GM23338 (cell line): Measurements from ENCODE around the gene SLC4A8.

Source experiments
- CREB1 ChIP-seq: fragments of 250-450 bp; sonication (Bioruptor Pico); IDR thresholded peaks from 2 replicates; pipeline ENCODE4 v1.5.0; 2020; ENCODE audit warnings: low read depth, mild to moderate bottlenecking, moderate library complexity
- POLR2AphosphoS5 ChIP-seq: IDR thresholded peaks from 2 replicates; pipeline ENCODE4 v1.6.1; 2016; ENCODE audit warnings: antibody characterized with exemption, low read depth
- ZNF114 ChIP-seq: fragments of 250-450 bp; sonication (Bioruptor Pico); IDR thresholded peaks from 2 replicates; pipeline ENCODE4 v1.5.0; 2020; ENCODE audit warnings: mild to moderate bottlenecking, moderate library complexity
- TF ChIP-seq, protein P1 (sequence below), 2 experiments: fragments of 200-600 bp in 1 of 2; sonication (generic) in 1 of 2; conservative IDR thresholded peaks; 2 replicates each; pipeline versions ENCODE4 v1.5.1 to v1.6.1; 2016 to 2017; ENCODE audit warnings: antibody characterized with exemption in 2 of 2, low read depth in 2 of 2, mild to moderate bottlenecking in 2 of 2, moderate library complexity in 1 of 2
- TF ChIP-seq, protein P2 (sequence below): IDR thresholded peaks from one replicate; pipeline ENCODE4 v1.6.1; 2018; ENCODE audit warnings: antibody characterized with exemption; ENCODE audit not compliant: unreplicated experiment

DNA sequence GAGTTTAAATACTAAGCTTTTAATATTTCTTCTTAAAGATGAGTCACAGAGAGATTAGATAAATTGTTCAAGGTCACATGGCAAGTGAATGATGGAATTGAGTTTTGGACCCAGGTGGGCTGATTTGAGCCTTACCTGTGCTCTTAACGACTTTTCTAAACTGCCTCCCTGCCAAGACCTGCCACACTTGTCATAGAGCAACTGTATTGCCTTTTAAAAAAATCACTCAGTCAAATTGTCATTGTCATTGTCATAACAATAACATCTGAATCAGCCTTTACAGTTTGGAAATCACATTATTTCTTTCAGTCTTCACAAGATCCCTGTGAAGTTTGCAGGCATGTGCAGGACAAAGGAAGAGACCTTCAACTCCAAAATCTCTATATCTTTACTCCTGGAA is 25.7 kb downstream of the SLC4A8 start:
- TF ChIP-seq CREB1 (no peak), ZNF114 (CRISPR knock-in tag) (no peak), POLR2AphosphoS5 (no peak)
- TF ChIP-seq, protein P1, sequence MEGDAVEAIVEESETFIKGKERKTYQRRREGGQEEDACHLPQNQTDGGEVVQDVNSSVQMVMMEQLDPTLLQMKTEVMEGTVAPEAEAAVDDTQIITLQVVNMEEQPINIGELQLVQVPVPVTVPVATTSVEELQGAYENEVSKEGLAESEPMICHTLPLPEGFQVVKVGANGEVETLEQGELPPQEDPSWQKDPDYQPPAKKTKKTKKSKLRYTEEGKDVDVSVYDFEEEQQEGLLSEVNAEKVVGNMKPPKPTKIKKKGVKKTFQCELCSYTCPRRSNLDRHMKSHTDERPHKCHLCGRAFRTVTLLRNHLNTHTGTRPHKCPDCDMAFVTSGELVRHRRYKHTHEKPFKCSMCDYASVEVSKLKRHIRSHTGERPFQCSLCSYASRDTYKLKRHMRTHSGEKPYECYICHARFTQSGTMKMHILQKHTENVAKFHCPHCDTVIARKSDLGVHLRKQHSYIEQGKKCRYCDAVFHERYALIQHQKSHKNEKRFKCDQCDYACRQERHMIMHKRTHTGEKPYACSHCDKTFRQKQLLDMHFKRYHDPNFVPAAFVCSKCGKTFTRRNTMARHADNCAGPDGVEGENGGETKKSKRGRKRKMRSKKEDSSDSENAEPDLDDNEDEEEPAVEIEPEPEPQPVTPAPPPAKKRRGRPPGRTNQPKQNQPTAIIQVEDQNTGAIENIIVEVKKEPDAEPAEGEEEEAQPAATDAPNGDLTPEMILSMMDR (conservative IDR thresholded peaks at IDR 0.05; ENCODE audit: low read depth in 2 of 2), result no peak
- TF ChIP-seq, protein P2, sequence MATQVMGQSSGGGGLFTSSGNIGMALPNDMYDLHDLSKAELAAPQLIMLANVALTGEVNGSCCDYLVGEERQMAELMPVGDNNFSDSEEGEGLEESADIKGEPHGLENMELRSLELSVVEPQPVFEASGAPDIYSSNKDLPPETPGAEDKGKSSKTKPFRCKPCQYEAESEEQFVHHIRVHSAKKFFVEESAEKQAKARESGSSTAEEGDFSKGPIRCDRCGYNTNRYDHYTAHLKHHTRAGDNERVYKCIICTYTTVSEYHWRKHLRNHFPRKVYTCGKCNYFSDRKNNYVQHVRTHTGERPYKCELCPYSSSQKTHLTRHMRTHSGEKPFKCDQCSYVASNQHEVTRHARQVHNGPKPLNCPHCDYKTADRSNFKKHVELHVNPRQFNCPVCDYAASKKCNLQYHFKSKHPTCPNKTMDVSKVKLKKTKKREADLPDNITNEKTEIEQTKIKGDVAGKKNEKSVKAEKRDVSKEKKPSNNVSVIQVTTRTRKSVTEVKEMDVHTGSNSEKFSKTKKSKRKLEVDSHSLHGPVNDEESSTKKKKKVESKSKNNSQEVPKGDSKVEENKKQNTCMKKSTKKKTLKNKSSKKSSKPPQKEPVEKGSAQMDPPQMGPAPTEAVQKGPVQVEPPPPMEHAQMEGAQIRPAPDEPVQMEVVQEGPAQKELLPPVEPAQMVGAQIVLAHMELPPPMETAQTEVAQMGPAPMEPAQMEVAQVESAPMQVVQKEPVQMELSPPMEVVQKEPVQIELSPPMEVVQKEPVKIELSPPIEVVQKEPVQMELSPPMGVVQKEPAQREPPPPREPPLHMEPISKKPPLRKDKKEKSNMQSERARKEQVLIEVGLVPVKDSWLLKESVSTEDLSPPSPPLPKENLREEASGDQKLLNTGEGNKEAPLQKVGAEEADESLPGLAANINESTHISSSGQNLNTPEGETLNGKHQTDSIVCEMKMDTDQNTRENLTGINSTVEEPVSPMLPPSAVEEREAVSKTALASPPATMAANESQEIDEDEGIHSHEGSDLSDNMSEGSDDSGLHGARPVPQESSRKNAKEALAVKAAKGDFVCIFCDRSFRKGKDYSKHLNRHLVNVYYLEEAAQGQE, result no peak
